A549 (cell line): ENCODE results near the gene PHTF2. TPM values are rescaled to one million over a fixed set of nuclear protein-coding genes. Genes with fewer than 3 reads are reported as not detected.

Source experiments
- ATAC-seq, 2 experiments: fragments of 200-7000 bp in 1 of 2; fragments of >200 bp in 1 of 2; cut with Nextera tagmentation in 1 of 2; cut with Tn5 transposase in 1 of 2; 3 replicates each; pipeline versions ENCODE4 v1.8.0 to v1.9.1; 2018 to 2020; ENCODE audit warnings: mild to moderate bottlenecking in 1 of 2, moderate library complexity in 1 of 2
- CTCF ChIA-PET: fragments of 300-600 bp; sonication (Branson Sonifier 250); formaldehyde crosslinking; extraction: SDS; loops from one replicate; lab custom pipeline; 2021; ENCODE audit warnings: antibody characterized with exemption, inconsistent platforms; lab: Yijun Ruan, JAX
- POLR2A ChIA-PET: fragments of 350-600 bp; formaldehyde crosslinking; extraction: SDS; loops from one replicate; lab custom pipeline; 2021; ENCODE audit warnings: antibody characterized with exemption, inconsistent platforms; lab: Yijun Ruan, JAX
- DNase-seq, 2 experiments: peaks; one replicate each; pipeline versions ENCODE4 v3.0.0 to v3.0.0-alpha.2; 2011 to 2016; ENCODE audit warnings: low read depth in 1 of 2, low spot score in 1 of 2
- FAIRE-seq: peaks from 2 replicates; lab custom pipeline; 2011; peaks lifted over from hg19 to GRCh38; lab: Jason Lieb, UNC
- H3K27ac ChIP-seq, 2 experiments: fragments of >200 bp; sonication (Bioruptor Twin); formaldehyde crosslinking; 3 replicates each; pipeline ENCODE4 v1.5.1; 2016 to 2017
- H3K4me1 ChIP-seq: fragments of >200 bp; sonication (Bioruptor Twin); formaldehyde crosslinking; 3 replicates; pipeline ENCODE4 v1.6.1; 2016
- H3K4me2 ChIP-seq: fragments of >200 bp; sonication (Bioruptor Twin); formaldehyde crosslinking; 3 replicates; pipeline ENCODE4 v1.6.1; 2016
- H3K4me3 ChIP-seq: fragments of >200 bp; sonication (Bioruptor Twin); formaldehyde crosslinking; 3 replicates; pipeline ENCODE4 v1.5.1; 2016
- H3K9me3 ChIP-seq: fragments of >200 bp; sonication (Bioruptor Twin); formaldehyde crosslinking; 3 replicates; pipeline ENCODE4 v1.6.1; 2016
- BCL3 ChIP-seq: fragments of >200 bp; sonication (Bioruptor Twin); formaldehyde crosslinking; IDR thresholded peaks from 3 replicates; pipeline ENCODE4 v1.6.1; 2016
- CHD2 ChIP-seq: fragments of 150-350 bp; IDR thresholded peaks from 2 replicates; pipeline ENCODE4 v1.6.1; 2014; ENCODE audit warnings: low read length; ENCODE audit not compliant: partially characterized antibody
- EHF ChIP-seq: fragments of 250-450 bp; sonication (Bioruptor Pico); IDR thresholded peaks from 2 replicates; pipeline ENCODE4 v1.5.0; 2020; ENCODE audit warnings: mild to moderate bottlenecking
- ELK1 ChIP-seq: fragments of 150-350 bp; IDR thresholded peaks from 2 replicates; pipeline ENCODE4 v1.6.1; 2014; ENCODE audit warnings: low read depth, mild to moderate bottlenecking, low read length
- HDAC2 ChIP-seq: fragments of 200-600 bp; sonication (generic); IDR thresholded peaks from 2 replicates; pipeline ENCODE4 v1.6.1; 2016
- HEYL ChIP-seq: fragments of 250-450 bp; sonication (Bioruptor Pico); IDR thresholded peaks from 2 replicates; pipeline ENCODE4 v1.8.0; 2021; ENCODE audit warnings: mild to moderate bottlenecking, moderate library complexity
- HMGXB4 ChIP-seq: fragments of 250-450 bp; sonication (Bioruptor Pico); IDR thresholded peaks from 2 replicates; pipeline ENCODE4 v1.5.0; 2021; ENCODE audit warnings: mild to moderate bottlenecking, moderate library complexity, borderline replicate concordance
- HOXA7 ChIP-seq: fragments of 250-450 bp; sonication (Bioruptor Pico); IDR thresholded peaks from 2 replicates; pipeline ENCODE4 v1.5.0; 2020; ENCODE audit warnings: mild to moderate bottlenecking, moderate library complexity
- NR3C1 ChIP-seq: fragments of >200 bp; sonication (Bioruptor Twin); formaldehyde crosslinking; IDR thresholded peaks from 3 replicates; pipeline ENCODE4 v1.6.1; 2017
- PHF8 ChIP-seq: fragments of 200-600 bp; sonication (generic); IDR thresholded peaks from 2 replicates; pipeline ENCODE4 v1.6.1; 2016; ENCODE audit warnings: low read depth, mild to moderate bottlenecking, antibody characterized with exemption, moderate library complexity, borderline replicate concordance
- RAD21 ChIP-seq, 2 experiments: fragments of >200 bp in 1 of 2; sonication (Bioruptor Twin) in 1 of 2; formaldehyde crosslinking in 1 of 2; IDR thresholded peaks in 1 of 2; conservative IDR thresholded peaks in 1 of 2; 2 replicates in 1 of 2; 3 replicates in 1 of 2; pipeline ENCODE4 v1.6.1; 2012 to 2018; ENCODE audit warnings: inconsistent platforms in 1 of 2
- REST ChIP-seq: fragments of 200-600 bp; sonication (generic); IDR thresholded peaks from 2 replicates; pipeline ENCODE4 v1.6.1; 2016; ENCODE audit warnings: antibody characterized with exemption, mild to moderate bottlenecking, moderate library complexity
- RFX5 ChIP-seq: fragments of 450-650 bp; IDR thresholded peaks from 2 replicates; pipeline ENCODE4 v1.7.1; 2014; ENCODE audit warnings: antibody characterized with exemption, mild to moderate bottlenecking, moderate library complexity
- WGBS: methylation state at CpG from one replicate; pipeline ENCODE4 v1.1.6; 2017; ENCODE audit errors: missing lambda C conversion rate; 5-methylcytosine and 5-hydroxymethylcytosine counted together
- polyA plus RNA-seq, 4 experiments: library from polyadenylated mRNA; depleted of rRNA in 3 of 4; stranded (reverse); fragments of >200 nt; fragmentation: RNase III in 1 of 4; extraction: RNeasy Plus Mini Kit Qiagen cat#74134 plus additional on column Dnase treatment in 1 of 4; gene quantifications; 2 replicates in 3 of 4; 3 replicates in 1 of 4; pipeline ENCODE4 v1.2.3, GENCODE V29; 2011 to 2017

The PHTF2 gene
- polyA plus RNA-seq, 2 of the 4 experiments (the other 2 are of a cell fraction), result 14.5 to 41.6 TPM

- Histone ChIP-seq H3K4me3 (no peak overlapping the region), H3K27ac (no peak overlapping the region; a peak in 1 of 6 replicates), H3K4me1 (peaks cover 26% of the 10 kb centered on the region), H3K9me3 (no peaks in the 10 kb centered on the region), H3K4me2 (no peak overlapping the region)
- CTCF ChIA-PET, result no interaction called here
- POLR2A ChIA-PET, result no interaction called here
- FAIRE-seq (no peak), ATAC-seq (no peak), DNase-seq (no peak)
- TF ChIP-seq BCL3 (no peak), RFX5 (no peak), HEYL (CRISPR knock-in tag) (no peak), ELK1 (no peak), RAD21 (conservative IDR thresholded peaks at IDR 0.05 in 1 of 2, IDR thresholded peaks at IDR 0.05 in 1 of 2) (no peak), CHD2 (no peak), REST (no peak), HOXA7 (CRISPR knock-in tag) (no peak)
- WGBS, result 91% methylated on average over 2 of the region's 2 CpGs
Observed at GRCh38 chr7:77839919-77840318, 41.3 kb downstream of the PHTF2 start.

GRCh38 chr7:77843194-77843593 lies 44.6 kb downstream of the PHTF2 start:
- H3K9me3 ChIP-seq, result no peaks in the 10 kb centered on the region
- peaks cover 9% of the 10 kb centered on the region; the same call in 2 of the 3 replicates for H3K4me1 ChIP-seq
- FAIRE-seq, result no peak
- no peak overlapping the region for H3K4me3 ChIP-seq
- TF ChIP-seq HOXA7 (CRISPR knock-in tag) (no peak), RAD21 (conservative IDR thresholded peaks at IDR 0.05 in 1 of 2, IDR thresholded peaks at IDR 0.05 in 1 of 2) (no peak), HMGXB4 (CRISPR knock-in tag) (no peak), NR3C1 (no peak), EHF (CRISPR knock-in tag) (no peak), HDAC2 (no peak), PHF8 (no peak)
- 91% methylated on average over 2 of the region's 2 CpGs for WGBS
- CTCF ChIA-PET, result no interaction called here
- no peak for DNase-seq
- H3K4me2 ChIP-seq, result no peak overlapping the region
- POLR2A ChIA-PET, result no interaction called here
- ATAC-seq, result no peak
- no peak overlapping the region for H3K27ac ChIP-seq
